ENCODE measurements around the gene NBAS. TPM values are rescaled to one million over a fixed set of nuclear protein-coding genes. Genes with fewer than 3 reads are reported as not detected.

Gene NBAS
- total and polyA plus RNA-seq, 8 donors, result 26.6 to 36.7 (median 31.1) TPM

DNA sequence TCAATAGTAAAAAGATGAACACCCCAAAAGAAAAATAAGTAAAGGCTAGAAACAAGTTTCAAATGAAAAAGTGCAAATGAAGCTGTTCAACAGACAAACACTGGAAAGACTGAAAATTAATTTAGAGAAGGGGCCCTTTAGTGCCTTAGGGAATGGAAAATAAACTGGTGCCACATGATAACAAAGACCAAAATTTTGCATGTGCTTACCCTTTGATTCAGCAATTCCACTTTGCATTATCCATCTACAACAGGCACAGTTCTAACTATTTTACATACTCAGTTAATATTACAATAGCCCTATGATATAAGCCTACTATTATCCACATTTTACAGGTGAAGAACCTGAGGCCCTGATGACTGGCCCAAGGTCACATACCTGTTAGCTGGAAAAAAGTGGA, 183.9 kb downstream of the NBAS start:
- Histone ChIP-seq H3K36me3 (no peaks in the 10 kb centered on the region), H3K27me3 (no peaks in the 10 kb centered on the region), H3K27ac (no peak overlapping the region), H3K9me3 (no peaks in the 10 kb centered on the region), H3K4me3 (no peak overlapping the region), H3K4me1 (no peaks in the 10 kb centered on the region)
- TF ChIP-seq, protein P1, sequence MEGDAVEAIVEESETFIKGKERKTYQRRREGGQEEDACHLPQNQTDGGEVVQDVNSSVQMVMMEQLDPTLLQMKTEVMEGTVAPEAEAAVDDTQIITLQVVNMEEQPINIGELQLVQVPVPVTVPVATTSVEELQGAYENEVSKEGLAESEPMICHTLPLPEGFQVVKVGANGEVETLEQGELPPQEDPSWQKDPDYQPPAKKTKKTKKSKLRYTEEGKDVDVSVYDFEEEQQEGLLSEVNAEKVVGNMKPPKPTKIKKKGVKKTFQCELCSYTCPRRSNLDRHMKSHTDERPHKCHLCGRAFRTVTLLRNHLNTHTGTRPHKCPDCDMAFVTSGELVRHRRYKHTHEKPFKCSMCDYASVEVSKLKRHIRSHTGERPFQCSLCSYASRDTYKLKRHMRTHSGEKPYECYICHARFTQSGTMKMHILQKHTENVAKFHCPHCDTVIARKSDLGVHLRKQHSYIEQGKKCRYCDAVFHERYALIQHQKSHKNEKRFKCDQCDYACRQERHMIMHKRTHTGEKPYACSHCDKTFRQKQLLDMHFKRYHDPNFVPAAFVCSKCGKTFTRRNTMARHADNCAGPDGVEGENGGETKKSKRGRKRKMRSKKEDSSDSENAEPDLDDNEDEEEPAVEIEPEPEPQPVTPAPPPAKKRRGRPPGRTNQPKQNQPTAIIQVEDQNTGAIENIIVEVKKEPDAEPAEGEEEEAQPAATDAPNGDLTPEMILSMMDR (IDR thresholded peaks at IDR 0.05), result no peak
- intact Hi-C loops (cut with DNase I), result no loop called here
- ATAC-seq (no peak), FAIRE-seq (no peak), DNase-seq (no peak)

DNA sequence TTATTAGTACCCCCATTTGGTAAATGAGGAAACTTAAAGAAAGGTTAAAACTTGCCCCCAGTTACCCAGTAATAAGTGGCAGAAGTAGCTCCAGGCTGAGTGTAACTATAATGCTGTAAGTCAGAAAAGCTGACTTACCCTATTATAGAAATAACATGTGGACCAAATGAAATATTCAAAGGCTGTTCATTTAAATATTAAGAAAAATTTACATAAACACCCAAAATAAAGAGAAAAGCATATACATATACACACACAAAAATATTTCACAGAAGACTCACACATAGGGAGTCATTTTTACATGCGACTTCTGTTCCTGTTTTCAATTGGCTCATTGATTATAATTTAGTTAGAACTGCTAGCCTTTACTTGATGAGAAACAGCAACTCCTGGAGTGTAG, 189.1 kb downstream of the NBAS start:
- Histone ChIP-seq H3K27ac (no peak overlapping the region), H3K36me3 (no peaks in the 10 kb centered on the region), H3K4me3 (no peak overlapping the region), H3K9me3 (no peaks in the 10 kb centered on the region), H3K27me3 (no peaks in the 10 kb centered on the region), H3K4me1 (no peaks in the 10 kb centered on the region)
- ATAC-seq (no peak), FAIRE-seq (no peak), DNase-seq (no peak)
- TF ChIP-seq, protein P1 (IDR thresholded peaks at IDR 0.05), result no peak
- 95 to 97% methylated on average over 1 of the region's 1 CpG for WGBS, 2 donors
- intact Hi-C loops (cut with DNase I), result no loop called here

DNA sequence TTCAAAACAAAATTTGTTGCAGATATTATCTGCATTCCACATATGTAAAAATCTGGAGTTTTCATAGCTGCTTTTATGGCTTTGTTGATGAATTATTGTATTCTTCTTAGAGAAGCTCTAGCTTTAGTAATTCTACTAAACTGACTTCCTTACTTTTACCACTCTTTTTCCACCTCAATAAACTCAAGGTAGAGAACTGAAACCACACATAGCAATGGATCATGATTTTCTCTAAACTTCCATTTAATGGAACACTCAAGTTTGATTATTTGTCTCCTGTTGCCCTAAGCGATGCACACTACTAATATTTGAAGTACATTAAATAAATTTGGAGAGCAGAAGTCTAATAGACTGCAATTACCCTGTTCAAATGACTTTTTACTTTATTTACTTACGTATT, 192.0 kb downstream of the NBAS start:
- H3K4me1 ChIP-seq, result no peaks in the 10 kb centered on the region
- TF ChIP-seq, protein P1 (IDR thresholded peaks at IDR 0.05), result no peak
- peaks cover 0 to 8% (median 0%) of the 10 kb centered on the region in 3 donors for H3K36me3 ChIP-seq
- intact Hi-C loops (cut with DNase I), result no loop called here
- FAIRE-seq (no peak), DNase-seq (no peak), ATAC-seq (no peak)
- H3K27ac ChIP-seq, result no peak overlapping the region
- H3K4me3 ChIP-seq, result no peak overlapping the region
- 97% methylated on average over 2 of the region's 2 CpGs for WGBS, 2 donors
- no peaks in the 10 kb centered on the region for H3K27me3 ChIP-seq
- no peaks in the 10 kb centered on the region for H3K9me3 ChIP-seq

DNA sequence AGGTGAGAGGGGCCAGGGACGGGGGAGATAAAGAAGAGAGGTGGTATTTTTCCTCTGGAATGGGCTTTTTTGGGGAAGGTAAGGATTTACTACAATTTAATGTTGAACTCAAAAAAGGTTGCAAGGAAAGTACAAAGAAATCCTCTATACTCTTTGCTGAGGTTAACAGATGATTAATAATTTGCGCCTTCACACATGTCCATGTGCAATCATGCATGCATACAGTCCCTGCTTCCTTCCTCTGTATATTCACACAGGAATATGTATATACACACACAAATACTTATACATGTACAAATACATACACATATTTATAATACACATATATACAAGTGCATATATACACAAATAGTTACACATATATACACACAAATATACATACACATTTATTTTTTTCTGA, 193.4 kb downstream of the NBAS start:
- H3K27me3 ChIP-seq, result no peaks in the 10 kb centered on the region
- FAIRE-seq (no peak), ATAC-seq (no peak), DNase-seq (no peak)
- H3K4me1 ChIP-seq, result no peaks in the 10 kb centered on the region
- TF ChIP-seq, protein P1 (IDR thresholded peaks at IDR 0.05), result no peak
- WGBS, 2 donors, result 100% methylated on average over 2 of the region's 2 CpGs
- no peak overlapping the region for H3K4me3 ChIP-seq
- H3K9me3 ChIP-seq, result no peaks in the 10 kb centered on the region
- intact Hi-C loops (cut with DNase I), result no loop called here
- no peak overlapping the region for H3K27ac ChIP-seq
- H3K36me3 ChIP-seq, result peaks cover 0 to 8% (median 0%) of the 10 kb centered on the region in 3 donors

- Histone ChIP-seq H3K27ac (no peak overlapping the region), H3K36me3 (peaks cover 0 to 8% (median 0%) of the 10 kb centered on the region in 3 donors), H3K9me3 (no peaks in the 10 kb centered on the region), H3K4me3 (no peak overlapping the region), H3K27me3 (no peaks in the 10 kb centered on the region), H3K4me1 (no peaks in the 10 kb centered on the region)
- FAIRE-seq (no peak), ATAC-seq (no peak), DNase-seq (no peak)
- intact Hi-C loops (cut with DNase I), result no loop called here
- 94 to 97% methylated on average over 3 of the region's 3 CpGs for WGBS, 2 donors
- TF ChIP-seq, protein P1 (IDR thresholded peaks at IDR 0.05), result no peak
Measured at GRCh38 chr2:15367205-15367604, 193.9 kb downstream of the NBAS start.
